ENCODE data around the gene IMPA2. TPM values are rescaled to one million over a fixed set of nuclear protein-coding genes. Genes with fewer than 3 reads are reported as not detected.
"Not testable (repeated sequence)": the region's sequence is repeated elsewhere in the genome, so short reads cannot be mapped to it uniquely, and the experiment has no call there.

Gene IMPA2
- total and polyA plus RNA-seq, 10 of the 15 experiments (the other 5 are each of a cell fraction or from before 2014, with no cell fraction given): 0.24 to 21.0 (median 11.4) TPM

GRCh38 chr18:12039540-12039930, 58.2 kb downstream of the IMPA2 start:
- H3K9me3 ChIP-seq (replicated peaks; ENCODE audit: control insufficient read depth, insufficient read depth, low read length); H2AFZ ChIP-seq (ENCODE audit: control insufficient read depth, low read depth, low read length); ATAC-seq; FAIRE-seq; H3K4me2 ChIP-seq (ENCODE audit: control insufficient read depth, insufficient read depth); DNase-seq (ENCODE audit: low read depth, low spot score); BruUV-seq (replicated peaks); H4K20me1 ChIP-seq (ENCODE audit: control insufficient read depth, insufficient read depth); H3K4me1 ChIP-seq (ENCODE audit: control insufficient read depth, insufficient read depth, low read length); H3K36me3 ChIP-seq (ENCODE audit: control insufficient read depth in 2 of 2, insufficient read depth in 2 of 2, low read length in 1 of 2); H3K27ac ChIP-seq (ENCODE audit: control insufficient read depth, insufficient read depth); H3K4me3 ChIP-seq; H3K9ac ChIP-seq (ENCODE audit: control insufficient read depth, insufficient read depth, low read length); H3K27me3 ChIP-seq (replicated peaks in 1 of 2; ENCODE audit: control insufficient read depth in 2 of 2, insufficient read depth in 2 of 2, low read length in 1 of 2); POLR2A ChIA-PET; H3K79me2 ChIP-seq (ENCODE audit: control insufficient read depth, insufficient read depth, low read length): not testable (repeated sequence)
- intact Hi-C loops (cut with micrococcal nuclease; ENCODE audit: unreplicated experiment) (loop anchor here (1.0 to 2.0 kb wide), 2 partner anchors 101 to 385 kb away; no protein-coding TSS in a partner anchor), in situ Hi-C loops (cut with MboI) (loop anchor here (5.0 kb wide), 1 partner anchor 102 kb away; no protein-coding TSS in a partner anchor)
- ChIA-PET SMC1A (ENCODE audit: uncharacterized antibody, unreplicated experiment) (interaction anchor here (3.9 kb wide), 1 partner anchor 102 kb away, joined by 18 read pairs; no protein-coding TSS in a partner anchor), CTCF (interaction anchor here (0.6 to 5.9 kb wide), 8 partner anchors 10 to 383 kb away, joined by 3 to 71 read pairs (median 5); no protein-coding TSS in a partner anchor), RAD21 (ENCODE audit: unreplicated experiment) (interaction anchor here (3.8 kb wide), 1 partner anchor 101 kb away, joined by 21 read pairs; no protein-coding TSS in a partner anchor)
- 9% methylated on average over 6 of the region's 6 CpGs for WGBS (ENCODE audit: insufficient coverage, insufficient replicate concordance, low lambda C conversion rate, missing lambda C conversion rate)

DNA sequence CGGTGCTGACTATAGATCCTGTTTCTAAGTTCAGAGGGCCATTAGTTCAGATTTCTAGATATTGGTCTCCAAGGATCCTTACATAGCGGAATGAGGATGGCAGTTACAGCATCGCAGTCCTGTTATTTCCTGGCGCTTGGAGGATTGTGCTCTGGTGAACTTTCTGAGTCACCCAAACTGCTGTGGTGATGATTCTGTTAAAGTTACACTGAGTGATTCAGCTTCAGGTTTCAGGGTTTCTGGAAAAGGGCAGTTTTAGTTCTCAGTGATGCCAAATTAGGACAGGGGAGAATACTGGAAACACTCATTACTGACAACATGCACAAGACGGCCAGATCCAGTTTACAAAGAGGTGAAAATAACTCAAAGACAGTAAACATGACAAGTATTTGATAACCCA, 60.3 kb downstream of the IMPA2 start:
- 2% methylated on average over 5 of the region's 5 CpGs for WGBS (ENCODE audit: insufficient coverage, insufficient replicate concordance, low lambda C conversion rate, missing lambda C conversion rate)
- ChIA-PET RAD21 (ENCODE audit: unreplicated experiment) (no interaction called here), SMC1A (ENCODE audit: uncharacterized antibody, unreplicated experiment) (interaction anchor here (1.1 kb wide), 1 partner anchor 104 kb away, joined by 4 read pairs; no protein-coding TSS in a partner anchor), POLR2A (no interaction called here), CTCF (interaction anchor here (1.2 to 5.9 kb wide), 4 partner anchors 103 to 386 kb away, joined by 3 to 71 read pairs (median 4); no protein-coding TSS in a partner anchor)
- FAIRE-seq (peak; percentile 47), ATAC-seq (no peak), DNase-seq (ENCODE audit: low read depth, low spot score) (no peak)
- Histone ChIP-seq H3K9me3 (replicated peaks; ENCODE audit: control insufficient read depth, insufficient read depth, low read length) (no peaks in the 10 kb centered on the region), H3K4me1 (ENCODE audit: control insufficient read depth, insufficient read depth, low read length) (peaks cover 5% of the 10 kb centered on the region), H3K4me2 (ENCODE audit: control insufficient read depth, insufficient read depth) (no peak overlapping the region), H3K79me2 (ENCODE audit: control insufficient read depth, insufficient read depth, low read length) (no peaks in the 10 kb centered on the region), H3K9ac (ENCODE audit: control insufficient read depth, insufficient read depth, low read length) (no peak overlapping the region), H3K36me3 (ENCODE audit: control insufficient read depth in 2 of 2, insufficient read depth in 2 of 2, low read length in 1 of 2) (no peaks in the 10 kb centered on the region), H4K20me1 (ENCODE audit: control insufficient read depth, insufficient read depth) (no peaks in the 10 kb centered on the region), H3K27me3 (replicated peaks in 1 of 2; ENCODE audit: control insufficient read depth in 2 of 2, insufficient read depth in 2 of 2, low read length in 1 of 2) (peaks cover 0 to 3% of the 10 kb centered on the region in 2 experiments; a peak in 2 of 4 replicates), H3K4me3 (no peak overlapping the region), H2AFZ (ENCODE audit: control insufficient read depth, low read depth, low read length) (no peak overlapping the region), H3K27ac (ENCODE audit: control insufficient read depth, insufficient read depth) (no peak overlapping the region)
- in situ Hi-C loops (cut with MboI) (no loop called here), intact Hi-C loops (cut with micrococcal nuclease; ENCODE audit: unreplicated experiment) (no loop called here)
- no TSS peak for BruUV-seq (replicated peaks)
- TF ChIP-seq CBX3 (IDR thresholded peaks at IDR 0.05; ENCODE audit: borderline replicate concordance, low read depth): no peak
- TF ChIP-seq FOS (IDR thresholded peaks at IDR 0.05; ENCODE audit: borderline replicate concordance, extremely low read depth, insufficient read length): no peak
- no peak for TF ChIP-seq ETV6 (conservative IDR thresholded peaks at IDR 0.05 in 1 of 2, IDR thresholded peaks at IDR 0.05 in 1 of 2; ENCODE audit: borderline replicate concordance in 1 of 2, low read depth in 1 of 2)
- TF ChIP-seq CREM (IDR thresholded peaks at IDR 0.05; ENCODE audit: low read depth): no peak
- TF ChIP-seq, protein P1, sequence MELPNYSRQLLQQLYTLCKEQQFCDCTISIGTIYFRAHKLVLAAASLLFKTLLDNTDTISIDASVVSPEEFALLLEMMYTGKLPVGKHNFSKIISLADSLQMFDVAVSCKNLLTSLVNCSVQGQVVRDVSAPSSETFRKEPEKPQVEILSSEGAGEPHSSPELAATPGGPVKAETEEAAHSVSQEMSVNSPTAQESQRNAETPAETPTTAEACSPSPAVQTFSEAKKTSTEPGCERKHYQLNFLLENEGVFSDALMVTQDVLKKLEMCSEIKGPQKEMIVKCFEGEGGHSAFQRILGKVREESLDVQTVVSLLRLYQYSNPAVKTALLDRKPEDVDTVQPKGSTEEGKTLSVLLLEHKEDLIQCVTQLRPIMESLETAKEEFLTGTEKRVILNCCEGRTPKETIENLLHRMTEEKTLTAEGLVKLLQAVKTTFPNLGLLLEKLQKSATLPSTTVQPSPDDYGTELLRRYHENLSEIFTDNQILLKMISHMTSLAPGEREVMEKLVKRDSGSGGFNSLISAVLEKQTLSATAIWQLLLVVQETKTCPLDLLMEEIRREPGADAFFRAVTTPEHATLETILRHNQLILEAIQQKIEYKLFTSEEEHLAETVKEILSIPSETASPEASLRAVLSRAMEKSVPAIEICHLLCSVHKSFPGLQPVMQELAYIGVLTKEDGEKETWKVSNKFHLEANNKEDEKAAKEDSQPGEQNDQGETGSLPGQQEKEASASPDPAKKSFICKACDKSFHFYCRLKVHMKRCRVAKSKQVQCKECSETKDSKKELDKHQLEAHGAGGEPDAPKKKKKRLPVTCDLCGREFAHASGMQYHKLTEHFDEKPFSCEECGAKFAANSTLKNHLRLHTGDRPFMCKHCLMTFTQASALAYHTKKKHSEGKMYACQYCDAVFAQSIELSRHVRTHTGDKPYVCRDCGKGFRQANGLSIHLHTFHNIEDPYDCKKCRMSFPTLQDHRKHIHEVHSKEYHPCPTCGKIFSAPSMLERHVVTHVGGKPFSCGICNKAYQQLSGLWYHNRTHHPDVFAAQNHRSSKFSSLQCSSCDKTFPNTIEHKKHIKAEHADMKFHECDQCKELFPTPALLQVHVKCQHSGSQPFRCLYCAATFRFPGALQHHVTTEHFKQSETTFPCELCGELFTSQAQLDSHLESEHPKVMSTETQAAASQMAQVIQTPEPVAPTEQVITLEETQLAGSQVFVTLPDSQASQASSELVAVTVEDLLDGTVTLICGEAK (IDR thresholded peaks at IDR 0.05; ENCODE audit: borderline replicate concordance): no peak
- TF ChIP-seq, protein P2, sequence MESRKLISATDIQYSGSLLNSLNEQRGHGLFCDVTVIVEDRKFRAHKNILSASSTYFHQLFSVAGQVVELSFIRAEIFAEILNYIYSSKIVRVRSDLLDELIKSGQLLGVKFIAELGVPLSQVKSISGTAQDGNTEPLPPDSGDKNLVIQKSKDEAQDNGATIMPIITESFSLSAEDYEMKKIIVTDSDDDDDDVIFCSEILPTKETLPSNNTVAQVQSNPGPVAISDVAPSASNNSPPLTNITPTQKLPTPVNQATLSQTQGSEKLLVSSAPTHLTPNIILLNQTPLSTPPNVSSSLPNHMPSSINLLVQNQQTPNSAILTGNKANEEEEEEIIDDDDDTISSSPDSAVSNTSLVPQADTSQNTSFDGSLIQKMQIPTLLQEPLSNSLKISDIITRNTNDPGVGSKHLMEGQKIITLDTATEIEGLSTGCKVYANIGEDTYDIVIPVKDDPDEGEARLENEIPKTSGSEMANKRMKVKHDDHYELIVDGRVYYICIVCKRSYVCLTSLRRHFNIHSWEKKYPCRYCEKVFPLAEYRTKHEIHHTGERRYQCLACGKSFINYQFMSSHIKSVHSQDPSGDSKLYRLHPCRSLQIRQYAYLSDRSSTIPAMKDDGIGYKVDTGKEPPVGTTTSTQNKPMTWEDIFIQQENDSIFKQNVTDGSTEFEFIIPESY (IDR thresholded peaks at IDR 0.05): no peak
- TF ChIP-seq ZNF217 (IDR thresholded peaks at IDR 0.05): no peak

Data from GM12878 (cell line).